ENCODE results near the gene CHST1. TPM values are rescaled to one million over a fixed set of nuclear protein-coding genes. Genes with fewer than 3 reads are reported as not detected.

The CHST1 gene
- total RNA-seq, 1 donor from 2014 or later, result not detected

DNA sequence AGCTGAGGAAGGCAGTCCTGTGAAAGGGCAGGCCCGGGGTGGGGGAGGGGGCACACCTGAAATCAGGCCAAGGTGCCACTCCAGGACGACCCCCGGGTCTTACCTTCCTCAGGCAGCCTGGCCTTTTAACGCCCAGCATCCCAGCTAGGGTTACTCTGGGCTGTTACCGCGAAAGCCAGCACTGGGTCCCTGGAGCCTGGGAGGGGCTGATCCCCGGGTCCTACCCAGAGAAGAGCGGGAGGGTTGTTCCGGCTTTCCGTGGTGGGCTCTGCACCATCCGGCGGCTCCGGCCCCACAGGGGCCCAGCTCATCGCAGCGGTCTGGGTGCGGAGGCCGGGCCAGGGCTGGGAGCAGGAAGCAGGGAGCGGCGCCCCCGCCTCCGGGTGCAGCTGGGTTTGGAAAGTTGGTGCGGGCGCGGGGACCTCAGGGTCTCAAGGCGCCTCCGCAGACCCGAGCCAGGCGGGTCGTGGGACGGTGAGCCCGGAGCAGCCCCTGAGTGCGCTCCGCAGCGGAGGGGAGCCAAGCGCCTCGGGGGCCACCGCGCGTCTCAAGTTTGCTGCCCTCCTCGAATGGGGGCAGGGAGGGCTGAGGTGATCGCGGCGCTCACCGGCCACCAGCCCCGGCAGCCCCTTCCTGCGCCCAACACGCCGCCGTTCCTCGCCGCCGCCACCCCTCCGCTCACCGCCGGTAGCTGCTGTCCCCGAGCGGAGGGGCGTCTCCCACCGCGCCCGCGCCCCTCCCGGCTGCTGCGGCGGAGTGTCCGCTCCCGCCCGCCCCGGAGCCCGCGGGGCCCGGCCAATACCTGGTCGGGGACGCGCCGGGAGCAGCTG is 831 bp downstream of the CHST1 start:
- Histone ChIP-seq H3K79me2 (ENCODE audit: low read depth) (no peaks in the 10 kb centered on the region), H3F3A (ENCODE audit: low read depth) (peaks cover 26% of the 10 kb centered on the region), H4K20me1 (ENCODE audit: low read depth) (peaks cover 21% of the 10 kb centered on the region), H3K27ac (no peak overlapping the region), H3K36me3 (no peaks in the 10 kb centered on the region), H3K9ac (no peak overlapping the region), H3K9me3 (ENCODE audit: low read depth) (no peaks in the 10 kb centered on the region), H3K4me1 (peaks cover 36% of the 10 kb centered on the region), H2AFZ (replicated peaks) (peak overlapping the region; percentile 94), H3K4me3 (peak overlapping the region; percentile 85), H3K27me3 (peaks cover 87% of the 10 kb centered on the region), H3K4me2 (peak overlapping the region; percentile 98)
- H3K27ac Mint-ChIP-seq, result no peak overlapping the region
- peaks cover 39% of the 10 kb centered on the region for H3K27me3 Mint-ChIP-seq (ENCODE audit: insufficient read depth, low read depth)
- no peaks in the 10 kb centered on the region for H3K36me3 Mint-ChIP-seq
- TF ChIP-seq, protein P1, sequence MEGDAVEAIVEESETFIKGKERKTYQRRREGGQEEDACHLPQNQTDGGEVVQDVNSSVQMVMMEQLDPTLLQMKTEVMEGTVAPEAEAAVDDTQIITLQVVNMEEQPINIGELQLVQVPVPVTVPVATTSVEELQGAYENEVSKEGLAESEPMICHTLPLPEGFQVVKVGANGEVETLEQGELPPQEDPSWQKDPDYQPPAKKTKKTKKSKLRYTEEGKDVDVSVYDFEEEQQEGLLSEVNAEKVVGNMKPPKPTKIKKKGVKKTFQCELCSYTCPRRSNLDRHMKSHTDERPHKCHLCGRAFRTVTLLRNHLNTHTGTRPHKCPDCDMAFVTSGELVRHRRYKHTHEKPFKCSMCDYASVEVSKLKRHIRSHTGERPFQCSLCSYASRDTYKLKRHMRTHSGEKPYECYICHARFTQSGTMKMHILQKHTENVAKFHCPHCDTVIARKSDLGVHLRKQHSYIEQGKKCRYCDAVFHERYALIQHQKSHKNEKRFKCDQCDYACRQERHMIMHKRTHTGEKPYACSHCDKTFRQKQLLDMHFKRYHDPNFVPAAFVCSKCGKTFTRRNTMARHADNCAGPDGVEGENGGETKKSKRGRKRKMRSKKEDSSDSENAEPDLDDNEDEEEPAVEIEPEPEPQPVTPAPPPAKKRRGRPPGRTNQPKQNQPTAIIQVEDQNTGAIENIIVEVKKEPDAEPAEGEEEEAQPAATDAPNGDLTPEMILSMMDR (IDR thresholded peaks at IDR 0.05), result no peak
- TF ChIP-seq EZH2phosphoT487 (IDR thresholded peaks at IDR 0.05) (peak; percentile 76), EZH2 (IDR thresholded peaks at IDR 0.05) (peak; percentile 81)
- H3K4me1 Mint-ChIP-seq, result peaks cover 50% of the 10 kb centered on the region
- DNase-seq (ENCODE audit: low spot score), result peak; percentile 50
- no peaks in the 10 kb centered on the region for H3K9me3 Mint-ChIP-seq
- H3K4me3 Mint-ChIP-seq, result peak overlapping the region; percentile 73

DNA sequence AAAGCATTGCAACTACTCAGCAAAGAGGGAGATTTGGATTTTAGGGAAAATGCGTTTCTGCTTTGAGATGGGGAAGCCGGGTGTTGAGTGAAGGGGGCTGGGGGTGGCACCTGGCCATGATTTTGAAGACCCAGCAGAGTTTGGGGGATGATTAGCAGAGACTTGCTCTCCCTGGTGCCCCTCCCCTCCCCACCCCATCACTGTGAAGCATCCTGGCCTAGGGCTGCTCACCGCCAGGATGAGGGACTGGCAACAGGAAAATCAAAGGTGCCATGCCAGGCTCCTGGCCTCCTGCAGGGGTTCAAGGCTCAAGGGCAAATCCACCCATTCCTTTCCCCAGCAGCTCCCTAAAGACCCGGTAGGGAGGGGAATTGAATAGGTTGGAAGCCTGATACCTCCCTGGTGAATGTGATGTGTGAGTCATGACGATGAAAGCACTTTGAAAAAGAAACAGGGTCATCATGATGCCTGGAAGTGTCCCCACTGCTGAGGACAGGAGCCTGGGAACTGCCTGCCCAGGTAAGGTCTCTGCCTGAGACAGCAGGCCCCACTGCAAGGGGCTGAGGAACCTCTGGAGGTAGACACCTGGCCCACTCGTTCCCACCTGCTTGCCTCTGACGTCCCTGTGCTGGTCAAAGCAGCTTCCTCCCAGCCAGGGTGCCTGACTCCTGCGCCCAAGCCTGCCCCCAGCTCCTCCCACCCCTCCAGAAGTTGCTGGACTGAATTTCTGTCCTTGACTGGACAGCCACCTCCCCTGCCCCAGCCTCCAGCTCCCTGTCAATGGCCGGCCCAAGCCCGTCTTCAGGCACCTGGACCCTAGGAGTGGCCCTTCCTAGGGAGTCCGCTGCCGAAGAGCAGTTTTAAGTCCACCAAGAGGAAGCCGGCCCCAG is 1.7 kb downstream of the CHST1 start:
- H3K36me3 ChIP-seq, result no peaks in the 10 kb centered on the region
- Mint-ChIP-seq H3K9me3 (no peaks in the 10 kb centered on the region), H3K27ac (no peak overlapping the region), H3K36me3 (no peaks in the 10 kb centered on the region), H3K4me1 (peaks cover 50% of the 10 kb centered on the region), H3K27me3 (ENCODE audit: insufficient read depth, low read depth) (peaks cover 36% of the 10 kb centered on the region), H3K4me3 (peak overlapping the region; percentile 82)
- no peak overlapping the region for H2AFZ ChIP-seq (replicated peaks)
- H3F3A ChIP-seq (ENCODE audit: low read depth), result peaks cover 26% of the 10 kb centered on the region
- no peak overlapping the region for H3K27ac ChIP-seq
- H3K9me3 ChIP-seq (ENCODE audit: low read depth), result no peaks in the 10 kb centered on the region
- no peak overlapping the region for H3K9ac ChIP-seq
- TF ChIP-seq, protein P1 (IDR thresholded peaks at IDR 0.05), result no peak
- TF ChIP-seq EZH2phosphoT487 (IDR thresholded peaks at IDR 0.05), result no peak
- no peak for TF ChIP-seq EZH2 (IDR thresholded peaks at IDR 0.05)
- peak overlapping the region; percentile 98 for H3K4me2 ChIP-seq
- no peak for DNase-seq (ENCODE audit: low spot score)
- no peaks in the 10 kb centered on the region for H3K79me2 ChIP-seq (ENCODE audit: low read depth)
- peak overlapping the region; percentile 85 for H3K4me3 ChIP-seq
- peaks cover 21% of the 10 kb centered on the region for H4K20me1 ChIP-seq (ENCODE audit: low read depth)
- peaks cover 80% of the 10 kb centered on the region for H3K27me3 ChIP-seq
- H3K4me1 ChIP-seq, result peaks cover 43% of the 10 kb centered on the region

DNA sequence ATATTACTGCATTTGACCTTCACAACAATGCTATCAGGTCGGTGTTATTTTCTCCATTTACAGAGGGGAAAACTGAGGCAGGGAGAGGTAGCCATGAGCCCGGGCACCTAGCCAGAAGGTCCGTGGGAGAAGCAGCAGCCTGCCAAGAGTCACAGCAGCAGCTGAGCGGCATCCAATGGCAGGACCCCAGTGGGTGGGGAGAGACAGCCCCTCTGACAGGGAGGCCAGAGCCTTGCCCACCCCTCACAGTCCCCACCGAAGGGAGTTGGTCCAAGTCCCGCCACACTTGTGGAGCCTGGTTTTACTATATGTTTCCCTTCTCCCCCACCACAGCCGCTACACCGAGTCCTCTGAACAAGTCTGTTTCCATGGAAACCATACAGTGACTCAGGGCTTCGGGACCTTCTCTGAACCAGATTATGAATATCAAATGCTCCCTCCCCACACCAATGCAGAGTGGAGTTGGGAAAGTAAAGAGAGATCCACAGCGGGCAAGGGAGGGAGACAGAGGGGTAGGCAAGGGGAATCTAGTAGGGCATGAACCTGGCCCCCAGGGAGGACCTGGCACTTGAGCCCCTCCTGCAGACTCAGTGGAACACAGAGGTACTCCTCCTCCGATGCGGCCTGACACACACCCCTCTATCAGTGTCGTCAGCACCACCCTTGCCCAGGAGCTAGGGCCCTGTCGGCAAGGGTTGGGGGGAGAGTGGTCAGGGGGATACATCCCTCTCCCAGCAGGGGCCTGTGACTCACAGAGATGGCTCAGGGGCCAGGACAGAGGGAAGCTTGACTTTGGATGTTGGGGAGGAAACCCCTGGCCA is 2.5 kb downstream of the CHST1 start:
- H3K27ac ChIP-seq, result no peak overlapping the region
- peaks cover 71% of the 10 kb centered on the region for H3K27me3 ChIP-seq
- no peak overlapping the region for H3K4me3 ChIP-seq
- Mint-ChIP-seq H3K27me3 (ENCODE audit: insufficient read depth, low read depth) (peaks cover 30% of the 10 kb centered on the region), H3K36me3 (no peaks in the 10 kb centered on the region), H3K27ac (peak overlapping the region; percentile 71), H3K4me1 (peaks cover 56% of the 10 kb centered on the region), H3K4me3 (peak overlapping the region; percentile 82), H3K9me3 (no peaks in the 10 kb centered on the region)
- H4K20me1 ChIP-seq (ENCODE audit: low read depth), result peaks cover 21% of the 10 kb centered on the region
- H2AFZ ChIP-seq (replicated peaks), result no peak overlapping the region
- no peaks in the 10 kb centered on the region for H3K9me3 ChIP-seq (ENCODE audit: low read depth)
- peaks cover 26% of the 10 kb centered on the region for H3F3A ChIP-seq (ENCODE audit: low read depth)
- no peaks in the 10 kb centered on the region for H3K36me3 ChIP-seq
- no peaks in the 10 kb centered on the region for H3K79me2 ChIP-seq (ENCODE audit: low read depth)
- H3K9ac ChIP-seq, result no peak overlapping the region
- peak; percentile 56 for DNase-seq (ENCODE audit: low spot score)
- H3K4me1 ChIP-seq, result peaks cover 48% of the 10 kb centered on the region
- no peak for TF ChIP-seq EZH2phosphoT487 (IDR thresholded peaks at IDR 0.05)
- TF ChIP-seq, protein P1 (IDR thresholded peaks at IDR 0.05), result no peak
- H3K4me2 ChIP-seq, result no peak overlapping the region
